IPS-NIHi7 (cell line): ENCODE data around the gene DDIT4L.
"Not testable (repeated sequence)": the region's sequence is repeated elsewhere in the genome, so short reads cannot be mapped to it uniquely, and the experiment has no call there.

ENCODE experiments used
- DNase-seq: peaks from one replicate; pipeline ENCODE4 v3.0.0; 2012; ENCODE audit warnings: mixed read lengths; ENCODE audit errors: extremely low spot score

DDIT4L gene

GRCh38 chr4:100189820-100190642 lies at the start of gene DDIT4L:
Gene DDIT4L (minus strand): TSS chr4:100190468. CDS start chr4:100189983, 485 bp downstream.
- DNase-seq, result peak; percentile 76

DNA sequence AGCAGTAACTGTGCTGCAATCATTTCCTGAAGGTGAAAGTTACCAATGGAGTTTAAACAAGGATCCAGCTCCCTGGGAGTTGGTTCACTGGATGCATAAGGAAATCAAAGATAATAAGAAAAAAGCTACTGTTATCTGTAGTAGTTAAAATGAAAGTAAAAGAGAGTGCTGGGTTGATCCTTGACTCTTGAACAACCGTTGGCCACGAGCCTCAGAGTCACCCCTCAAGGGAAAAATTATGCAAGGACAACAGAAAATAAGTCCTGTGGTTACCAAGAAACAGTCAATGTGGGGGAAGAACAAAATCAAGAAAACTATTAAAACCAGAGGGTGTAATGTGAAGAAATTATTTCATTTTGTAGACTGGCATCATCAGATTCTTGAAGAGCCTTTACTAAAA lies 49.7 kb upstream of the DDIT4L start:
- DNase-seq, result no peak

GRCh38 chr4:100224721-100225120 lies 34.5 kb upstream of the DDIT4L start:
- no peak for DNase-seq

DNA sequence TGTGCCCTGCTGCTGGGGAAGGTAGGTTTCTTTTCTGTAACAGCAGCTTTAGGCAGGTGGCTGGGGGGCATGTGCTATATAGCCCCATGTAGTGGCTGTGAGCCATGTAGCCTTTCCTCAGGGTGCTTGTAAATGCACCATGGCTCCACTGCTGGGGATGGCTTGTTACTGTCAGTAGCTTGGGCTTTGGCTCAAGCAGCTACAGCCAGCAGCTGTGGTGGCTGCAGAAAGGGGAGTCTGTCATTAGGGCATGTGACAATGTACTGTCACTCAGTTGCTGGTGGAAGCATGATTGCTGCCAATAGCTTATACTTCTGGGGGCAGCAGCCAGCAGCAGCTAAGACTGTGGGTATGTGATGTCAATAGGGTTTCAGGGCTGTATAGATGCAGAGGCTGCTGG lies 33.9 kb upstream of the DDIT4L start:
- DNase-seq, result no peak

GRCh38 chr4:100208964-100209363 lies 18.7 kb upstream of the DDIT4L start:
- no peak for DNase-seq

DNA sequence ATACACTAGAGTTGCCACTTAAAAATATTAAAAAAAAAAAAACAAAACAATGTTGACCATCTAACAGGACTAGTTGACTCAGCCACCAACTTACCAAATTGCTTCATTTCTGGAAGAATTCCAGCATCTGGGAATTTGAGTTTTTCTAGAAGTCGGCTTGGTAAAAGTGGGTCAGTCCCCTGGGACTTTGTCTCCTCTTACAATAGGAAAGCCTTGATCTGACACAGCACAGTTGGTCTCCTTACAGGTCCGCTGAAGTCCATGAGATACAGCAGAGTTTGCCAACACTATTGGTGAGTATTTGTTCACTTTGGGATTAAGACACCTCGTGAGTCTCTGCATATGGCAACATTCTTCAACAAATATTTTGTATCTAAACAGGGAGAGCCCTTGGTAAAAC lies 18.2 kb upstream of the DDIT4L start:
- no peak for DNase-seq

DNA sequence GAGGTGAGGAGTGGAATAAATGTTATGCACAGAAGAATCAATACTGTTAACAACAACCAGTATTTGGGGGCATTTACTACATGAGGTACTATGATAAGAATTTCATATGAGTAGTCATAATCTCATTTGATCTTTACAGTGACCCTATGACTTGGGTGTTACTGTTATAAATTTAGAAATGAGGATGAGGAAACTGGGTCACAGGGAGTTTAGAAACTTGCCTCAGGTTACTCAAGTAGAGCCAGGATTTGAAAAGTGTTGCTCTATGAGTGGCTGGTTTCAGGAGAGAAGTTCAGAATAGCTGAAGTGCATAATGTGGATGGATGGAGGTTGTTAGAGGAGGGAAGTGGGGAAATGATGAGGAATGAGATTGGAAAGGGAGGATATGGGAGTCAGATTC lies 16.6 kb upstream of the DDIT4L start:
- DNase-seq, result no peak

- DNase-seq, result no peak
Observed at GRCh38 chr4:100198061-100198460, 7.8 kb upstream of the DDIT4L start.

GRCh38 chr4:100196388-100197071 lies 6.3 kb upstream of the DDIT4L start:
- not testable (repeated sequence) for DNase-seq

- peak; percentile 29 for DNase-seq
Observed at GRCh38 chr4:100190643-100191600, 654 bp upstream of the DDIT4L start.

- DNase-seq, result no peak
Observed at GRCh38 chr4:100188829-100189228, 1.4 kb downstream of the DDIT4L start.

- DNase-seq, result no peak
Observed at GRCh38 chr4:100187781-100188180, 2.5 kb downstream of the DDIT4L start.

DNA sequence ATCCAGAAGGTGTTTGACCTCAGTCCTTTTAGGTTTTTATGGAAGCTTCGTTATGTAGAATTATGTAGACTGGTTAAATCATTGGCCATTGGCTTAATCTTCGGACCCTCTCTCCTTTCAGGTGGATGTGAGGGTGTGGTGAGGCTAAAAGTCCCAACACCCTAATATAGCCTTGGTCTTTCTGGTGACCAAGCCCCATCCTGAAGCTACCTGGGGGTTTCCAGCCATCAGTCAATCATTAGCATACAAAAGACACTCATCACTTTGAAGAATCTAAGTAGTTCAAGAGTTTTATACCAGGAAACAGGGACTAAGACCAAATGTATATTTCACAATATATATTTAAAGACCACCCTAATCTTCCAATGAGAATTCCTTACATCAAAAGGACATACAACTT lies 5.5 kb downstream of the DDIT4L start:
- DNase-seq, result no peak

DNA sequence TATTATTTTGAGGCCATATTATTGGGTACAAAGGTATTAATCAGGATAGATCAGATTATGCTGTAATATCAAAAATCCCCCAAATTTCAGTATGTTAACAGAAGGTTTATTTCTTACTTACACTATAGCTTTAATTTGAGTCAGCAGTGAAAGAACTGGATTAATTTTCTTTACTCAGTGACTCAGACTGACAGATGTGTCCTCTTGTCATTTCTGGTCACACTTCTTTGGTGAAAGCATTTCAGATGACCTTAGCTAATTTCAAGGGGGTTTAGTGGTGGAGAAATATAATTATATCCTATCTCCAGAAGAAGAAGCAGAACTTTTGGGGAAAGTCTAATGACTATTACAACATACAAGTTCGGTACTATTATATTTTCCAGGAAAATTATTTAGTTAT lies 12.4 kb downstream of the DDIT4L start:
- DNase-seq, result no peak

GRCh38 chr4:100177126-100177525 lies 13.1 kb downstream of the DDIT4L start:
- DNase-seq, result no peak

- no peak for DNase-seq
Observed at GRCh38 chr4:100175858-100176257, 14.4 kb downstream of the DDIT4L start.

DNA sequence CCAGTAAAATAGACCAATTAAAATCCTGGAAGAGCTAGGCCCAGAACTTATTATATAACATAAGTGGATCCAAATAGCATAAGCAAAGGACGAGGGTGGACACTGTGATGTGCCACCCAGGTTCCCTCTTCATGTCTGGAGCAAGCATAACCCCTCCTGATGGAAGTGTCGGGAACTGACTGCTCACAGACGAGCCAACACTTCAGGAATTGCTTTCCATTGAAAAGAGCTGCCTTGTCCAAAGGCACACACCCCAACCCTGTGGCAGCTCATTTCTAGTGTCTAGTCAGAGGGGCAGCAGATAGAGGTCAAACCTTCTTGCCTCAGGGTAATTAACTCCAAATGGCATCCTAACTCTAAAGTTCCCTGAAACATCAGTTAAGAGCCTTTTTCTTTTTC lies 15.3 kb downstream of the DDIT4L start:
- DNase-seq, result peak; percentile 21

- no peak for DNase-seq
Observed at GRCh38 chr4:100170986-100171385, 19.3 kb downstream of the DDIT4L start.

DNA sequence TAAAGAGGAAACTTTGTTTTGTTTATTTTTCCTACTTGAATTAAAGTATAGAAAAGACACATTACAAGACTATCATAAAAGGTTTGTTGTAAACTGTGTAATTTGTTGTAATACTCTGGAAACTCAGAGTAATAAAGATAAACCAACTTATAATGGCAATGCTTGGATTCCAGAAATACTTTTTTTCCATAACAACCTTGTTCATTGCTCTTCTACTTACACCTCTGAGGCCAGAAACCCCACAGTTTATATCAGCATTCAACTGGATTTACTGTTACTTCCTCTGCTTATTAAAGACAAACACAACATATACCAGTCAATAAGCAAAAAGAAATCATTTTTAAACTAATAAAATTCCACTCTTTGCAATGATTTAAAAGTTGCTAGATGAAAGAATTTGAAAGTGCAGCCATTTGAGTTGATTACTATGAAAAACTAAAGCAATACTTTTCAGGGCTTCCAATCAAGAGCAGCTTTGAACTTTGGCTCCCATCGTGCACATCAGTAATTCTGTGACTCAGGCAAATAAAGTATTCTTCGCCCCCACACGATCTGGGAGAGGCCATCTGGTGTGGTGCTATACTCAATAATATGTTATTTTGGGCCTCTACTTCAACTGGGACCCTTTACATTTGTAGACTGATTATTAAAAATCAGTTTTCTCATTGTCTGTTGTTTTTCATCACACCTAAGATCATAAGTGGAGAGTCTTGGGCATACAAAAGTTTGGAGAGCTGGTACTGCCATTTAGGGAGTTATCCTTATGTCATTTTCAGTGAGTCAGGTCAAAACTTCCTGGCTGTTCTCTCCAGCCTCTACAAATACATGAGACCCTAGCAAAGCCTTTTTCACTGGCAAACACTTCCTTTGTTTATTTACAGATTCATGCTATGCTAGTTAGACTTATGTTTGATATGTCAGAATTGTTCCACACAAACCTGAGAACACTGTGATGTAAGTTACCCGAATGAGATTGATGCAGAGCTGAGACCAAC lies 20.5 kb downstream of the DDIT4L start:
- no peak for DNase-seq

DNA sequence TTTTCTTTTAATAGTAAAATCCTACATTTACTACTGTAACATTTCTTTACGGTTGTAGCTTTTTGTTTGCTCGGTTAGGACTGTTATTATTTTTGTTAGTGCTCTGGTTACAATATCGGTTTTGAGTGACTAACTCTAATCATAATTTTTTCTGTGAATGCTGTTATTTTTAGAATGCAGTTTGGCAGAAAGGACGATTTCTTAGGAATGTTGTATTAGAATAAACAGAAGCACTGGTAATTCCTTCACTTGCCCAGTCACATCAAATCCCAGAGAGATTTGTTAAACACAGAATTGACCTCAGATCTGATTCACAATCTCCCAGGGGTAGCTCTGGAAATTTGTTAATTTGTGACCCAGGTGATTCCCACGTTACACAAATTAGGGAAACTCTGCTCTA lies 21.7 kb downstream of the DDIT4L start:
- DNase-seq, result no peak
